HepG2 (cell line): ENCODE results near the gene USP7. TPM values are rescaled to one million over a fixed set of nuclear protein-coding genes. Genes with fewer than 3 reads are reported as not detected.

Experiments used
- ATF7 ChIP-seq, 2 experiments: fragments of 450-650 bp in 1 of 2; sonication (generic) in 1 of 2; formaldehyde crosslinking in 1 of 2; IDR thresholded peaks; 2 replicates each; pipeline versions ENCODE4 v1.4.0 to v1.6.1; 2016 to 2020; ENCODE audit warnings: antibody characterized with exemption in 1 of 2, mild to moderate bottlenecking in 1 of 2, missing genetic modification reagents in 1 of 2
- DDIT3 ChIP-seq: sonication (generic); formaldehyde crosslinking; IDR thresholded peaks from 2 replicates; pipeline ENCODE4 v1.4.0; 2020; ENCODE audit warnings: mild to moderate bottlenecking, missing genetic modification reagents
- FOXM1 ChIP-seq: sonication (generic); formaldehyde crosslinking; IDR thresholded peaks from 2 replicates; pipeline ENCODE4 v1.5.0; 2020; ENCODE audit warnings: missing genetic modification reagents
- KMT2A ChIP-seq: sonication (generic); formaldehyde crosslinking; IDR thresholded peaks from 2 replicates; pipeline ENCODE4 v1.4.0; 2020; ENCODE audit warnings: missing genetic modification reagents
- MIXL1 ChIP-seq: IDR thresholded peaks from 2 replicates; pipeline ENCODE4 v1.6.1; 2016
- NR2F2 ChIP-seq: IDR thresholded peaks from 2 replicates; pipeline ENCODE4 v1.6.1; 2012; ENCODE audit warnings: low read depth, inconsistent platforms, borderline replicate concordance
- PHF20 ChIP-seq: sonication (generic); formaldehyde crosslinking; IDR thresholded peaks from 2 replicates; pipeline ENCODE4 v1.5.0; 2020; ENCODE audit warnings: mild to moderate bottlenecking, missing genetic modification reagents
- PLSCR1 ChIP-seq: sonication (generic); formaldehyde crosslinking; IDR thresholded peaks from 2 replicates; pipeline ENCODE4 v1.5.0; 2020; ENCODE audit warnings: missing genetic modification reagents, mild to moderate bottlenecking, borderline replicate concordance
- SAP130 ChIP-seq: IDR thresholded peaks from 2 replicates; pipeline ENCODE4 v1.6.1; 2016; ENCODE audit warnings: low read depth
- SP1 ChIP-seq, 2 experiments: fragments of 450-650 bp in 1 of 2; sonication (generic) in 1 of 2; formaldehyde crosslinking in 1 of 2; IDR thresholded peaks; 2 replicates each; pipeline versions ENCODE4 v1.4.0 to v1.6.1; 2016 to 2020; ENCODE audit warnings: missing genetic modification reagents in 1 of 2
- U2AF1 ChIP-seq: fragments of 200-400 bp; formaldehyde crosslinking; optimal IDR thresholded peaks from 2 replicates; pipeline ENCODE3; 2017; ENCODE audit warnings: mild to moderate bottlenecking, low read depth, low read length
- ZHX1 ChIP-seq: sonication (generic); formaldehyde crosslinking; IDR thresholded peaks from 2 replicates; pipeline ENCODE4 v1.8.1; 2022; ENCODE audit warnings: low read depth, mild to moderate bottlenecking, missing genetic modification reagents
- ZNF256 ChIP-seq: sonication (generic); formaldehyde crosslinking; conservative IDR thresholded peaks from 2 replicates; pipeline ENCODE4 v1.4.0; 2020; ENCODE audit warnings: missing genetic modification reagents
- ZNF3 ChIP-seq: IDR thresholded peaks from 2 replicates; pipeline ENCODE4 v1.7.0; 2017; ENCODE audit warnings: inconsistent platforms
- ZNF839 ChIP-seq: sonication (generic); formaldehyde crosslinking; IDR thresholded peaks from 2 replicates; pipeline ENCODE4 v1.4.0; 2020; ENCODE audit warnings: missing genetic modification reagents, mild to moderate bottlenecking, borderline replicate concordance
- ZSCAN22 ChIP-seq: sonication (generic); formaldehyde crosslinking; IDR thresholded peaks from 2 replicates; pipeline ENCODE4 v1.4.0; 2020; ENCODE audit warnings: mild to moderate bottlenecking, missing genetic modification reagents
- ZSCAN31 ChIP-seq: sonication (generic); formaldehyde crosslinking; IDR thresholded peaks from 2 replicates; pipeline ENCODE4 v1.5.0; 2020; ENCODE audit warnings: low read depth, mild to moderate bottlenecking, missing genetic modification reagents
- ZSCAN5A ChIP-seq: sonication (generic); formaldehyde crosslinking; IDR thresholded peaks from 2 replicates; pipeline ENCODE4 v1.8.0; 2022; ENCODE audit warnings: mild to moderate bottlenecking, missing genetic modification reagents, borderline replicate concordance
- polyA plus RNA-seq, 8 experiments: library from polyadenylated mRNA; depleted of rRNA in 3 of 8; stranded (reverse) in 7 of 8; unstranded in 1 of 8; fragments of >200 nt; fragmentation: Illumina TruSeq in 4 of 8; extraction: Trizol in 4 of 8; gene quantifications; 2 replicates each; pipeline versions ENCODE4 v1.2.1 to v1.2.3, GENCODE V29; 2011 to 2016; ENCODE audit warnings: low read depth in 4 of 8, missing spikeins in 1 of 8, mixed read lengths in 1 of 8; ENCODE audit not compliant: insufficient read depth in 1 of 8
- total RNA-seq, 5 experiments: library from RNA; depleted of rRNA; stranded (reverse); fragments of >200 nt; fragmentation: Illumina TruSeq; extraction: Trizol; gene quantifications; 2 replicates each; pipeline ENCODE4 v1.2.3, GENCODE V29; 2016; ENCODE audit warnings: low read depth in 1 of 5
- TF ChIP-seq, protein P1 (sequence below): IDR thresholded peaks from 2 replicates; pipeline ENCODE4 v1.6.1; 2012; ENCODE audit warnings: low read depth, low read length, improper control_type of control experiment
- TF ChIP-seq, protein P2 (sequence below): sonication (generic); formaldehyde crosslinking; IDR thresholded peaks from 2 replicates; pipeline ENCODE4 v1.5.1; 2020; ENCODE audit warnings: missing genetic modification reagents, mild to moderate bottlenecking, borderline replicate concordance

The USP7 gene
- total and polyA plus RNA-seq, 2 of the 13 experiments (the other 11 are each of a cell fraction or from before 2014, with no cell fraction given): 52.5 to 173 TPM

DNA sequence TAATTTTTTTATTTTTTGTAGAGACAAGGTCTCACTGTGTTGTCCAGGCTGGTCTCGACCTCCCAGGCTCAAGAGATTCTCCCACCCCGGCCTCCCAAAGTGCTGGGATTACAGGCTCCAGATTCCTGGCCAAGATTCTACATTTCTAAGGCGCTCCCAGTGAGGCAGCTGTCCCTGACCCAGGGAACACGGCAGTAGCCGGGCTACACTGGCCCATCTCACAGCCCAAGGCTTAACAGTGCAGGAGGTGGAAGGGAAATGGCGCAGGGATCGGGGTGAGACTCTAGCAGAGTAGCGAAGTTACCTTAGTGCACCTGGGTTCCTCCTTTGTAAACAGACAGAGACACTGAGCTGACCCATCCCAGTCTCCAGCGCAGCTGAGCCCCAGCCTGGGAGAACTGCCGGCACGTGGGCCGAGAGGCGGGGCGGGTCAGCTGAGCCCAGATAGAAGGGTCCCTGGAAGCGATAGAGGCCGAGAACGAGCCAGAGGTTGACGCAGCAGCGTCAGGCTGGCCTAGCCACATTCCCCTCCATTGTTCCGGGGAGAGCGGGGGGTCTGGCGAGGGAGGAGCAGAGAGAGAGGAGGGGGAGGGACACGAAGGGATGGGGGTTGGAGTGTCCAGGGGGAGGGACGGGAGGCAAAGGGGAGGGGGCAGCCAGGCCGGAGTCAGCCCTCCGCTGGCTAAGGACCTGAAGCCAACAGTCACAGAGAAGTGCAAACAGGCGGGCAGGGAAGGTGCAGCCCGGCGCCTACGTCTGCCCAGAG, 97.4 kb downstream of the USP7 start (continued):
- no peak for TF ChIP-seq ZSCAN22 (CRISPR knock-in tag)
- no peak for TF ChIP-seq ZNF3 (CRISPR knock-in tag)
- peak; percentile 52; the same call in 1 of the 2 replicates for TF ChIP-seq ZHX1
- TF ChIP-seq SP1 (IDR thresholded peaks at IDR 0.05): no peak
- TF ChIP-seq SP1 (CRISPR knock-in tag; IDR thresholded peaks at IDR 0.05): 0 out of 2 replicates have a peak, but pooled peaks have one; percentile 8
- no peak; the same call in 1 of the 2 replicates for TF ChIP-seq ZSCAN5A (CRISPR knock-in tag)
- TF ChIP-seq PHF20 (CRISPR knock-in tag): no peak
- TF ChIP-seq FOXM1: no peak
- TF ChIP-seq KMT2A (CRISPR knock-in tag): peak; percentile 87; the same call in 1 of the 2 replicates
- no peak for TF ChIP-seq ZNF256 (CRISPR knock-in tag)
- no peak for TF ChIP-seq PLSCR1 (CRISPR knock-in tag)
- TF ChIP-seq SAP130 (CRISPR knock-in tag): peak; percentile 98
- TF ChIP-seq U2AF1: no peak
- peak; percentile 21; the same call in 1 of the 2 replicates for TF ChIP-seq ZSCAN31
- TF ChIP-seq, protein P1, sequence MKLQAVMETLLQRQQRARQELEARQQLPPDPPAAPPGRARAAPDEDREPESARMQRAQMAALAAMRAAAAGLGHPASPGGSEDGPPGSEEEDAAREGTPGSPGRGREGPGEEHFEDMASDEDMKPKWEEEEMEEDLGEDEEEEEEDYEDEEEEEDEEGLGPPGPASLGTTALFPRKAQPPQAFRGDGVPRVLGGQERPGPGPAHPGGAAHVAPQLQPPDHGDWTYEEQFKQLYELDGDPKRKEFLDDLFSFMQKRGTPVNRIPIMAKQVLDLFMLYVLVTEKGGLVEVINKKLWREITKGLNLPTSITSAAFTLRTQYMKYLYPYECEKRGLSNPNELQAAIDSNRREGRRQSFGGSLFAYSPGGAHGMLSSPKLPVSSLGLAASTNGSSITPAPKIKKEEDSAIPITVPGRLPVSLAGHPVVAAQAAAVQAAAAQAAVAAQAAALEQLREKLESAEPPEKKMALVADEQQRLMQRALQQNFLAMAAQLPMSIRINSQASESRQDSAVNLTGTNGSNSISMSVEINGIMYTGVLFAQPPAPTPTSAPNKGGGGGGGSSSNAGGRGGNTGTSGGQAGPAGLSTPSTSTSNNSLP: no peak
- TF ChIP-seq ATF7 (IDR thresholded peaks at IDR 0.05): no peak
- no peak for TF ChIP-seq ATF7 (CRISPR knock-in tag; IDR thresholded peaks at IDR 0.05)
- no peak for TF ChIP-seq ZNF839 (CRISPR knock-in tag)
- TF ChIP-seq, protein P2, sequence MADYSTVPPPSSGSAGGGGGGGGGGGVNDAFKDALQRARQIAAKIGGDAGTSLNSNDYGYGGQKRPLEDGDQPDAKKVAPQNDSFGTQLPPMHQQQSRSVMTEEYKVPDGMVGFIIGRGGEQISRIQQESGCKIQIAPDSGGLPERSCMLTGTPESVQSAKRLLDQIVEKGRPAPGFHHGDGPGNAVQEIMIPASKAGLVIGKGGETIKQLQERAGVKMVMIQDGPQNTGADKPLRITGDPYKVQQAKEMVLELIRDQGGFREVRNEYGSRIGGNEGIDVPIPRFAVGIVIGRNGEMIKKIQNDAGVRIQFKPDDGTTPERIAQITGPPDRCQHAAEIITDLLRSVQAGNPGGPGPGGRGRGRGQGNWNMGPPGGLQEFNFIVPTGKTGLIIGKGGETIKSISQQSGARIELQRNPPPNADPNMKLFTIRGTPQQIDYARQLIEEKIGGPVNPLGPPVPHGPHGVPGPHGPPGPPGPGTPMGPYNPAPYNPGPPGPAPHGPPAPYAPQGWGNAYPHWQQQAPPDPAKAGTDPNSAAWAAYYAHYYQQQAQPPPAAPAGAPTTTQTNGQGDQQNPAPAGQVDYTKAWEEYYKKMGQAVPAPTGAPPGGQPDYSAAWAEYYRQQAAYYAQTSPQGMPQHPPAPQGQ: no peak
- no peak for TF ChIP-seq DDIT3 (CRISPR knock-in tag)
- TF ChIP-seq MIXL1: peak; percentile 34; the same call in 1 of the 2 replicates
- TF ChIP-seq NR2F2: no peak
